Measurements from ENCODE around the gene PDE9A. TPM values are rescaled to one million over a fixed set of nuclear protein-coding genes. Genes with fewer than 3 reads are reported as not detected.

PDE9A gene
- total RNA-seq, 1 experiment from 2014 or later = 8.4 TPM

- POLR2A ChIA-PET (ENCODE audit: unreplicated experiment) = no interaction called here
- no peak overlapping the region for H3K27ac ChIP-seq
- H3K4me2 ChIP-seq = no peak overlapping the region
Measured at GRCh38 chr21:42733874-42734273, 80.5 kb downstream of the PDE9A start.

GRCh38 chr21:42734323-42734971, 81.0 kb downstream of the PDE9A start:
- POLR2A ChIA-PET (ENCODE audit: unreplicated experiment) = no interaction called here
- DNase-seq = peak in 1 of 2 experiments; percentile 37
- H2AFZ ChIP-seq = no peak overlapping the region
- CTCF ChIA-PET = no interaction called here
- intact Hi-C loops (cut with micrococcal nuclease; ENCODE audit: unreplicated experiment) = loop anchor here (5.0 kb wide), 1 partner anchor 82 kb away; the partner anchor contains the start of gene PDE9A
- BruUV-seq (replicated peaks) = no TSS peak
- peaks cover 19% of the 10 kb centered on the region for H3K4me1 ChIP-seq (replicated peaks; ENCODE audit: insufficient read depth)
- H3K27ac ChIP-seq = no peak overlapping the region
- H3K9me3 ChIP-seq (ENCODE audit: insufficient read depth, low read depth) = no peaks in the 10 kb centered on the region
- no peaks in the 10 kb centered on the region for H3K9me2 ChIP-seq (ENCODE audit: insufficient read depth)
- no peaks in the 10 kb centered on the region for H3K27me3 ChIP-seq (ENCODE audit: insufficient read depth, low read depth)
- H3K79me2 ChIP-seq (ENCODE audit: low read depth) = no peaks in the 10 kb centered on the region
- no peak overlapping the region for H3K4me2 ChIP-seq
- TF ChIP-seq CTCF (conservative IDR thresholded peaks at IDR 0.05) (no peak), EZH2 (IDR thresholded peaks at IDR 0.05; ENCODE audit: low read depth) (no peak)
- H3F3A ChIP-seq (ENCODE audit: insufficient read depth, low read depth) = peaks cover 14% of the 10 kb centered on the region; the same call in 1 of the 2 replicates
- H3K36me3 ChIP-seq (ENCODE audit: low read depth) = no peaks in the 10 kb centered on the region
- H3K4me3 ChIP-seq = no peak overlapping the region
- no peaks in the 10 kb centered on the region for H4K20me1 ChIP-seq (ENCODE audit: insufficient read depth)

More at GRCh38 chr21:42733874-42734273, 80.5 kb downstream of the PDE9A start:
- Histone ChIP-seq H3K9me3 (ENCODE audit: insufficient read depth, low read depth) (no peaks in the 10 kb centered on the region), H3K36me3 (ENCODE audit: low read depth) (no peaks in the 10 kb centered on the region), H3K79me2 (ENCODE audit: low read depth) (no peaks in the 10 kb centered on the region), H3K4me3 (no peak overlapping the region), H4K20me1 (ENCODE audit: insufficient read depth) (no peaks in the 10 kb centered on the region), H2AFZ (no peak overlapping the region), H3K9me2 (ENCODE audit: insufficient read depth) (no peaks in the 10 kb centered on the region), H3K27me3 (ENCODE audit: insufficient read depth, low read depth) (no peaks in the 10 kb centered on the region), H3F3A (ENCODE audit: insufficient read depth, low read depth) (peaks cover 14% of the 10 kb centered on the region; the same call in 1 of the 2 replicates), H3K4me1 (replicated peaks; ENCODE audit: insufficient read depth) (peaks cover 19% of the 10 kb centered on the region)
- BruUV-seq (replicated peaks) = no TSS peak
- TF ChIP-seq EZH2 (IDR thresholded peaks at IDR 0.05; ENCODE audit: low read depth) = no peak
- TF ChIP-seq CTCF (conservative IDR thresholded peaks at IDR 0.05) = no peak
- CTCF ChIA-PET = no interaction called here
- no peak for DNase-seq
- intact Hi-C loops (cut with micrococcal nuclease; ENCODE audit: unreplicated experiment) = loop anchor here (5.0 kb wide), 1 partner anchor 82 kb away; the partner anchor contains the start of gene PDE9A

DNA sequence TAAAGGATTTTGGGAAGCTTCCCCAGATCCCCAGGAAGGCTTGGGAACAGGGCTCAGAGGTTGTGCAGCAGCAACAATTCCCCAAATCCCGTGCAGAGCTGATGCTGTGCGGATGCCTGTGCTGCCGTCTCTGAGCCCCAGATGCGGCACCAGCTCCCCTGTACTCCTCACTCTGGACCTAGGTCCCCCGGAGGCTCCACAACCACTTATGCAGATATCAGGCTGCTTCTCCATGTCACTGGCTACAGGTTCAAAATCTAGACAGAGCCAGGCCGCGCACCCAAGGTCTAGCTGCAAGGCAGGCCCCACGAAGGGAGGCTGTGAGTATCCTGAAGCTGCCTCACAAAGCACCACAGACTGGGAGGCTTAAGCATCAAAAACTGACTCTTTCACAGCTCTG, 81.6 kb downstream of the PDE9A start:
- Histone ChIP-seq H2AFZ (no peak overlapping the region), H4K20me1 (ENCODE audit: insufficient read depth) (no peaks in the 10 kb centered on the region), H3F3A (ENCODE audit: insufficient read depth, low read depth) (peaks cover 14% of the 10 kb centered on the region; the same call in 1 of the 2 replicates), H3K36me3 (ENCODE audit: low read depth) (no peaks in the 10 kb centered on the region), H3K4me1 (replicated peaks; ENCODE audit: insufficient read depth) (peaks cover 19% of the 10 kb centered on the region), H3K4me3 (no peak overlapping the region), H3K9me2 (ENCODE audit: insufficient read depth) (no peaks in the 10 kb centered on the region), H3K79me2 (ENCODE audit: low read depth) (no peaks in the 10 kb centered on the region), H3K4me2 (no peak overlapping the region), H3K9me3 (ENCODE audit: insufficient read depth, low read depth) (no peaks in the 10 kb centered on the region), H3K27ac (no peak overlapping the region), H3K27me3 (ENCODE audit: insufficient read depth, low read depth) (no peaks in the 10 kb centered on the region)
- TF ChIP-seq CTCF (conservative IDR thresholded peaks at IDR 0.05) = no peak
- no peak for TF ChIP-seq EZH2 (IDR thresholded peaks at IDR 0.05; ENCODE audit: low read depth)
- ChIA-PET POLR2A (ENCODE audit: unreplicated experiment) (no interaction called here), CTCF (no interaction called here)
- intact Hi-C loops (cut with micrococcal nuclease; ENCODE audit: unreplicated experiment) = no loop called here
- no TSS peak for BruUV-seq (replicated peaks)
- DNase-seq = no peak
